NCI-H510A (cell line): Measurements from ENCODE around the gene CGRRF1.

Experiments used
- DNase-seq: peaks from one replicate; lab custom pipeline; 2025; lab: John Stamatoyannopoulos, UW

CGRRF1 gene

DNA sequence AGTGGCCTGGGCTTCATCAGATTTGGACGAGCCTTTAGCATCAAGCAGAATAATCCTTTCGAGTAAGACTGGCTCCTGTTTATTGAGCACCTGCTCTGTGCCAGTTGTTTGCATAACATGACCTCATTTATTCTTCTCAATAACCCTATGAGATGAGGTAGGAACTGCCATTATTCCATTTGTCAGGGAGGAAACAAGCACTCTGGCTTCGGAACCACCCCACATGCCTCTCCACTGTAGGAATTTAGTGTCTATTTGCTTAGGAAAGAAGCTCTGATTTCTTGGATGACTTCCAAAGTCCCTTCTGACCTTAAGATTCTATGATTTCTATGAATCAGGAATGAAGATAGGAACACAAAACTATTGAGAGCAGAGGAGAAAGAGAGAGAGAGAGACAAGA lies 68.3 kb downstream of the CGRRF1 start:
- DNase-seq: no peak

GRCh38 chr14:54579621-54580020 lies 69.9 kb downstream of the CGRRF1 start:
- DNase-seq: no peak

- no peak for DNase-seq
Observed at GRCh38 chr14:54580933-54581332, 71.2 kb downstream of the CGRRF1 start.

- DNase-seq: no peak
Observed at GRCh38 chr14:54582334-54582733, 72.6 kb downstream of the CGRRF1 start.

DNA sequence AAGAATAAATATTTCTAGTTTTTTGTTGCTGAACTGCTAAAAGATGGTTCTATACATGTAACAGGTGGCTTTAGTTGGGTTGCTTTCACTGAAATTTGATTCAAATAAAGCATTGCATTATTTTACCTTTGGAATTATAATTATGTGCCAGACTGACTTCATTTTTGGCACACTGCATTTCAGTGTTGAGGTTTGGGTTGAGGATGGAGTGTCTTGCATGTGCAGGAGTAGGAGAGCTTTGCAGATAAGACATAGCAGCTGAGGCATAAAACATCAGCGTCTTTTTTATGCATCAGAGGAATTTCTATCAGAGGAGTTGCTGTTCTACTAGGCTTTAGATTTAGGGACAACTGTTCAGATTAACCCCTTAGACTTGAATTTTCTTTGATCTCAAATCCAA lies 74.4 kb downstream of the CGRRF1 start:
- no peak for DNase-seq

DNA sequence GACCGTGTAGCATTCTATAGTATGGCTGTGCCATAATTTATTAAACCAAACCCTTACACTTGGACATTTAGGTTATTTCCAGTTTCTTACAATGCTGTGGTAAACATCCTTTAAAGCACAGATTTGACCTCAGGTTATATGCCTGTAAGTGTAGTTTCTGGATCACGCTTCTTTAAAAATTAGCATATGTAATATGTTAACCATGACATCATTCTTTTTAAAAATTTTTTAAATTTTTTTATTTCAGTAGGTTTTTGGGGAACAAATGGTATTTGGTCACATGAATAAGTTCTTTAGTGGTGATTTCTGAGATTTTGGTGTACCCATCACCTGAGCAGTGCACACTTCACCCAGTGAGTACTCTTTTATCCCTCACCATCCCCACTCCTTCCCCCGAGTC lies 75.5 kb downstream of the CGRRF1 start:
- no peak for DNase-seq
